HepG2 (cell line): ENCODE results near the gene EPN2. TPM values are rescaled to one million over a fixed set of nuclear protein-coding genes. Genes with fewer than 3 reads are reported as not detected.

Experiments used
- CENPT ChIP-seq: sonication (generic); formaldehyde crosslinking; IDR thresholded peaks from 2 replicates; pipeline ENCODE4 v1.8.0; 2022; ENCODE audit warnings: low read depth, mild to moderate bottlenecking, moderate library complexity, missing genetic modification reagents
- GFI1 ChIP-seq: sonication (generic); formaldehyde crosslinking; IDR thresholded peaks from 2 replicates; pipeline ENCODE4 v1.5.0; 2020; ENCODE audit warnings: missing genetic modification reagents, mild to moderate bottlenecking, borderline replicate concordance
- HOXA9 ChIP-seq: sonication (generic); formaldehyde crosslinking; IDR thresholded peaks from 2 replicates; pipeline ENCODE4 v1.8.1; 2022; ENCODE audit warnings: missing genetic modification reagents, mild to moderate bottlenecking, moderate library complexity, borderline replicate concordance
- POLR2AphosphoS2 ChIP-seq: IDR thresholded peaks from 2 replicates; pipeline ENCODE4 v1.6.1; 2011; ENCODE audit warnings: low read depth, low read length, improper control_type of control experiment
- PTBP1 ChIP-seq: fragments of 200-400 bp; formaldehyde crosslinking; IDR thresholded peaks from 2 replicates; pipeline ENCODE4 v1.6.1; 2018; ENCODE audit warnings: low read length, low read depth; ENCODE audit not compliant: poor library complexity, severe bottlenecking
- RBM39 ChIP-seq: fragments of 200-400 bp; formaldehyde crosslinking; IDR thresholded peaks from one replicate; pipeline ENCODE4 v1.6.1; 2018; ENCODE audit warnings: antibody characterized with exemption, mild to moderate bottlenecking, low read depth, low read length; ENCODE audit not compliant: poor library complexity, severe bottlenecking
- RCOR2 ChIP-seq: IDR thresholded peaks from 2 replicates; pipeline ENCODE4 v1.6.1; 2016; ENCODE audit warnings: missing biosample characterization, missing genetic modification reagents
- RFX5 ChIP-seq: IDR thresholded peaks from 2 replicates; pipeline ENCODE4 v1.6.1; 2011; ENCODE audit warnings: low read depth, low read length, improper control_type of control experiment
- RNF2 ChIP-seq: fragments of 450-650 bp; conservative IDR thresholded peaks from 2 replicates; pipeline ENCODE4 v1.6.1; 2016; ENCODE audit warnings: low read depth
- SALL2 ChIP-seq: sonication (generic); formaldehyde crosslinking; IDR thresholded peaks from 2 replicates; pipeline ENCODE4 v1.8.1; 2023; ENCODE audit warnings: mild to moderate bottlenecking, missing genetic modification reagents, inconsistent platforms
- SNAPC2 ChIP-seq: sonication (generic); formaldehyde crosslinking; IDR thresholded peaks from 2 replicates; pipeline ENCODE4 v1.8.1; 2022; ENCODE audit warnings: mild to moderate bottlenecking, missing genetic modification reagents
- SOX6 ChIP-seq, 2 experiments: fragments of 450-650 bp in 1 of 2; sonication (generic) in 1 of 2; formaldehyde crosslinking in 1 of 2; IDR thresholded peaks; 2 replicates each; pipeline versions ENCODE4 v1.4.0 to v1.6.1; 2017 to 2020; ENCODE audit warnings: antibody characterized with exemption in 1 of 2, mild to moderate bottlenecking in 1 of 2, missing genetic modification reagents in 1 of 2
- U2AF1 ChIP-seq: fragments of 200-400 bp; formaldehyde crosslinking; optimal IDR thresholded peaks from 2 replicates; pipeline ENCODE3; 2017; ENCODE audit warnings: mild to moderate bottlenecking, low read depth, low read length
- WIZ ChIP-seq: sonication (generic); formaldehyde crosslinking; IDR thresholded peaks from 2 replicates; pipeline ENCODE4 v1.5.1; 2020; ENCODE audit warnings: mild to moderate bottlenecking, missing genetic modification reagents
- ZBTB1 ChIP-seq: sonication (generic); formaldehyde crosslinking; IDR thresholded peaks from 2 replicates; pipeline ENCODE4 v1.4.0; 2020; ENCODE audit warnings: missing genetic modification reagents, borderline replicate concordance
- ZBTB7B ChIP-seq: sonication (generic); formaldehyde crosslinking; IDR thresholded peaks from 2 replicates; pipeline ENCODE4 v1.4.0; 2020; ENCODE audit warnings: missing genetic modification reagents
- ZFP41 ChIP-seq: sonication (generic); formaldehyde crosslinking; IDR thresholded peaks from 2 replicates; pipeline ENCODE4 v1.4.0; 2020; ENCODE audit warnings: mild to moderate bottlenecking, missing genetic modification reagents, borderline replicate concordance
- ZNF234 ChIP-seq: sonication (generic); formaldehyde crosslinking; conservative IDR thresholded peaks from 2 replicates; pipeline ENCODE4 v1.5.1; 2020; ENCODE audit warnings: mild to moderate bottlenecking, missing genetic modification reagents
- ZNF256 ChIP-seq: sonication (generic); formaldehyde crosslinking; conservative IDR thresholded peaks from 2 replicates; pipeline ENCODE4 v1.4.0; 2020; ENCODE audit warnings: missing genetic modification reagents
- ZNF614 ChIP-seq: IDR thresholded peaks from 2 replicates; pipeline ENCODE4 v1.6.1; 2018; ENCODE audit warnings: missing biosample characterization, missing genetic modification reagents, inconsistent platforms, borderline replicate concordance
- ZNF720 ChIP-seq: sonication (generic); formaldehyde crosslinking; IDR thresholded peaks from 2 replicates; pipeline ENCODE4 v1.4.0; 2020; ENCODE audit warnings: missing genetic modification reagents
- ZNF792 ChIP-seq: IDR thresholded peaks from 2 replicates; pipeline ENCODE4 v1.6.1; 2016
- polyA plus RNA-seq, 8 experiments: library from polyadenylated mRNA; depleted of rRNA in 3 of 8; stranded (reverse) in 7 of 8; unstranded in 1 of 8; fragments of >200 nt; fragmentation: Illumina TruSeq in 4 of 8; extraction: Trizol in 4 of 8; gene quantifications; 2 replicates each; pipeline versions ENCODE4 v1.2.1 to v1.2.3, GENCODE V29; 2011 to 2016; ENCODE audit warnings: low read depth in 4 of 8, missing spikeins in 1 of 8, mixed read lengths in 1 of 8; ENCODE audit not compliant: insufficient read depth in 1 of 8
- total RNA-seq, 5 experiments: library from RNA; depleted of rRNA; stranded (reverse); fragments of >200 nt; fragmentation: Illumina TruSeq; extraction: Trizol; gene quantifications; 2 replicates each; pipeline ENCODE4 v1.2.3, GENCODE V29; 2016; ENCODE audit warnings: low read depth in 1 of 5
- TF ChIP-seq, protein P1 (sequence below): IDR thresholded peaks from 2 replicates; pipeline ENCODE4 v1.6.1; 2012; ENCODE audit warnings: low read depth, low read length, improper control_type of control experiment
- TF ChIP-seq, protein P2 (sequence below): sonication (generic); formaldehyde crosslinking; IDR thresholded peaks from 2 replicates; pipeline ENCODE4 v1.9.0; 2021; ENCODE audit warnings: missing genetic modification reagents, borderline replicate concordance
- TF ChIP-seq, protein P3 (sequence below): sonication (generic); formaldehyde crosslinking; IDR thresholded peaks from 2 replicates; pipeline ENCODE4 v1.4.0; 2020; ENCODE audit warnings: mild to moderate bottlenecking, missing genetic modification reagents
- TF ChIP-seq, protein P4 (sequence below): IDR thresholded peaks from 2 replicates; pipeline ENCODE4 v1.6.1; 2012; ENCODE audit warnings: inconsistent platforms

Gene EPN2
- total and polyA plus RNA-seq, 2 of the 13 experiments (the other 11 are each of a cell fraction or from before 2014, with no cell fraction given), result 7.8 to 19.2 TPM

DNA sequence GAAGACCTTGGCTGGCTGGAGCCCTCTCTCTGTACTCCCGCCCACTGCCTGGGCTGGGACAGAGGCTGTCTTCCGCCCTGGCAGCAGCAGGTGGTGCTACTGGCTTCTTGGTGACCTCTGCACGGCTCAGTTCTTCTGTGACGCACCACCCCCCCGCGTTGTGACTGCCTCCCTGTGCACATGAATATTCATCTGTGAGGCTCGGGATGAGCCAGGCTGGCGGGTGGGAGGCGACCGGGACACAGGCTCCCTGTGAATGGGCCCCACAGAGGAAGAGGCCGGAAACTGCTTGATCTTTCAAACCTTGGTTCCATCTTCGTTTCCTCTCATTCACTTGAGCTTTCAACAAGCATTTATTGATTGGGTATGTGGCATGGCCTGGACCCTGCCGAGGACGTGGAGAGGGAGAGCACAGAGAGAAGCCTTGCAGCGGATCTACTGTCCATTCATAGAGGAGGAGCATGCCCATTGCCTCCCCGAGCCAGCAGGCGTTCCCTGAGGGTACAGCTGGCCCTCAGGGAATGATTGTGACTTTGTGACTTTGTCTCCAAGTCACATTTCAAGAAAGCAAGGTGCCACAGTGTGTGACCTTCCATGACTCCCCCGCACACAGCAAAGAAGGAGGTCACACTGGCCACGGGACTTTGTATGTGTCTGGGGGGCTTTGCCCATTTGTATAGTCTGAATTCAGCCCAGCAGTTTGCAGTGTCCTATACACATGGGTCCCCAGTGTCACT is 80.4 kb downstream of the EPN2 start (continued):
- 0 out of 2 replicates have a peak, but pooled peaks have one; percentile 39 for TF ChIP-seq GFI1
- no peak for TF ChIP-seq SNAPC2 (CRISPR knock-in tag)
- TF ChIP-seq, protein P1, sequence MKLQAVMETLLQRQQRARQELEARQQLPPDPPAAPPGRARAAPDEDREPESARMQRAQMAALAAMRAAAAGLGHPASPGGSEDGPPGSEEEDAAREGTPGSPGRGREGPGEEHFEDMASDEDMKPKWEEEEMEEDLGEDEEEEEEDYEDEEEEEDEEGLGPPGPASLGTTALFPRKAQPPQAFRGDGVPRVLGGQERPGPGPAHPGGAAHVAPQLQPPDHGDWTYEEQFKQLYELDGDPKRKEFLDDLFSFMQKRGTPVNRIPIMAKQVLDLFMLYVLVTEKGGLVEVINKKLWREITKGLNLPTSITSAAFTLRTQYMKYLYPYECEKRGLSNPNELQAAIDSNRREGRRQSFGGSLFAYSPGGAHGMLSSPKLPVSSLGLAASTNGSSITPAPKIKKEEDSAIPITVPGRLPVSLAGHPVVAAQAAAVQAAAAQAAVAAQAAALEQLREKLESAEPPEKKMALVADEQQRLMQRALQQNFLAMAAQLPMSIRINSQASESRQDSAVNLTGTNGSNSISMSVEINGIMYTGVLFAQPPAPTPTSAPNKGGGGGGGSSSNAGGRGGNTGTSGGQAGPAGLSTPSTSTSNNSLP, result no peak; the same call in 1 of the 2 replicates
- TF ChIP-seq, protein P2, sequence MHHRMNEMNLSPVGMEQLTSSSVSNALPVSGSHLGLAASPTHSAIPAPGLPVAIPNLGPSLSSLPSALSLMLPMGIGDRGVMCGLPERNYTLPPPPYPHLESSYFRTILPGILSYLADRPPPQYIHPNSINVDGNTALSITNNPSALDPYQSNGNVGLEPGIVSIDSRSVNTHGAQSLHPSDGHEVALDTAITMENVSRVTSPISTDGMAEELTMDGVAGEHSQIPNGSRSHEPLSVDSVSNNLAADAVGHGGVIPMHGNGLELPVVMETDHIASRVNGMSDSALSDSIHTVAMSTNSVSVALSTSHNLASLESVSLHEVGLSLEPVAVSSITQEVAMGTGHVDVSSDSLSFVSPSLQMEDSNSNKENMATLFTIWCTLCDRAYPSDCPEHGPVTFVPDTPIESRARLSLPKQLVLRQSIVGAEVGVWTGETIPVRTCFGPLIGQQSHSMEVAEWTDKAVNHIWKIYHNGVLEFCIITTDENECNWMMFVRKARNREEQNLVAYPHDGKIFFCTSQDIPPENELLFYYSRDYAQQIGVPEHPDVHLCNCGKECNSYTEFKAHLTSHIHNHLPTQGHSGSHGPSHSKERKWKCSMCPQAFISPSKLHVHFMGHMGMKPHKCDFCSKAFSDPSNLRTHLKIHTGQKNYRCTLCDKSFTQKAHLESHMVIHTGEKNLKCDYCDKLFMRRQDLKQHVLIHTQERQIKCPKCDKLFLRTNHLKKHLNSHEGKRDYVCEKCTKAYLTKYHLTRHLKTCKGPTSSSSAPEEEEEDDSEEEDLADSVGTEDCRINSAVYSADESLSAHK (CRISPR knock-in tag), result no peak
- no peak for TF ChIP-seq ZBTB1 (CRISPR knock-in tag)
- TF ChIP-seq RCOR2 (CRISPR knock-in tag), result 0 out of 2 replicates have a peak, but pooled peaks have one; percentile 32
- peak; percentile 65; the same call in 1 of the 2 replicates for TF ChIP-seq WIZ (CRISPR knock-in tag)
- no peak; the same call in 1 of the 2 replicates for TF ChIP-seq SALL2 (CRISPR knock-in tag)
- TF ChIP-seq PTBP1, result no peak
- TF ChIP-seq, protein P3, sequence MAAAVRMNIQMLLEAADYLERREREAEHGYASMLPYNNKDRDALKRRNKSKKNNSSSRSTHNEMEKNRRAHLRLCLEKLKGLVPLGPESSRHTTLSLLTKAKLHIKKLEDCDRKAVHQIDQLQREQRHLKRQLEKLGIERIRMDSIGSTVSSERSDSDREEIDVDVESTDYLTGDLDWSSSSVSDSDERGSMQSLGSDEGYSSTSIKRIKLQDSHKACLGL (CRISPR knock-in tag), result no peak
- no peak for TF ChIP-seq U2AF1
- no peak for TF ChIP-seq RFX5
- peak; percentile 37; the same call in 1 of the 2 replicates for TF ChIP-seq ZBTB7B (CRISPR knock-in tag)
- no peak for TF ChIP-seq RBM39
- TF ChIP-seq ZNF792, result peak; percentile 78; the same call in 1 of the 2 replicates
- TF ChIP-seq ZNF614 (CRISPR knock-in tag), result peak; percentile 53; the same call in 1 of the 2 replicates
- TF ChIP-seq, protein P4, sequence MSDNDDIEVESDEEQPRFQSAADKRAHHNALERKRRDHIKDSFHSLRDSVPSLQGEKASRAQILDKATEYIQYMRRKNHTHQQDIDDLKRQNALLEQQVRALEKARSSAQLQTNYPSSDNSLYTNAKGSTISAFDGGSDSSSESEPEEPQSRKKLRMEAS, result peak; percentile 62
- TF ChIP-seq ZNF720 (CRISPR knock-in tag), result no peak
- no peak for TF ChIP-seq SOX6 (IDR thresholded peaks at IDR 0.05)
- peak; percentile 66 for TF ChIP-seq SOX6 (CRISPR knock-in tag; IDR thresholded peaks at IDR 0.05)
- no peak for TF ChIP-seq ZNF256 (CRISPR knock-in tag)
- TF ChIP-seq ZNF234 (CRISPR knock-in tag), result no peak
- TF ChIP-seq CENPT (CRISPR knock-in tag), result no peak
- no peak for TF ChIP-seq POLR2AphosphoS2
- TF ChIP-seq HOXA9, result no peak
- peak; percentile 48; the same call in 1 of the 2 replicates for TF ChIP-seq RNF2
- no peak for TF ChIP-seq ZFP41 (CRISPR knock-in tag)
